GM12872 (cell line): ENCODE measurements around the gene NFIX.

Experiments
- TF ChIP-seq, protein P1 (sequence below): IDR thresholded peaks from 3 replicates; pipeline ENCODE4 v1.5.1; 2011; ENCODE audit warnings: low read depth, mild to moderate bottlenecking, low read length, moderate library complexity; ENCODE audit not compliant: insufficient read depth

The NFIX gene

DNA sequence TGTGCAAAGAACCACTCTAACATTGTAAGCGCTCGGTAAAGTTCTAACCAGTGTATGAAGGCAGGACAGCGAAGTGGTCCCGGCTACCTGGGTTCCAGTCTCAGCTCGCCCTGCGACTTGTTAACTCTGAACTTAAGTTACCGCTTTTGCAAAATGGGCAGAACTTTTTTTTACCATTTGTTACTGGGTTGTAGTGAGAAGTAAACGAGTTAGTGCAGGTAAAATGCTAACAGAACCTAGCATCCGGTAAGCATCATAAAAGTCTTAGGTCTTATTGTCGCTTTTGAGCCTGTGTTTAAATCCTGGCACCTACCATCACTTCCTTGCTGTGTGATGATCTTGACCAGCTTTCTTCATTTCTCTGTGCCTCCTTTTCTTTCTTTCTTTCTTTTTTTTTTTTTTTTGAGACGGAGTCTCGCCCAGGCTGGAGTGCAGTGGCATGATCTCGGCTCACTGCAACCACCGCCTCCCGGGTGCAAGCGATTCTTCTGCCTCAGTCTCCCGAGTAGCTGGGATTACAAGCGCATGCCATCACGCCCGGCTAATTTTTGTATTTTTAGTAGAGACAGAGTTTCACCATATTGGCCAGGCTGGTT is 122.0 kb downstream of the NFIX start:
- TF ChIP-seq, protein P1, sequence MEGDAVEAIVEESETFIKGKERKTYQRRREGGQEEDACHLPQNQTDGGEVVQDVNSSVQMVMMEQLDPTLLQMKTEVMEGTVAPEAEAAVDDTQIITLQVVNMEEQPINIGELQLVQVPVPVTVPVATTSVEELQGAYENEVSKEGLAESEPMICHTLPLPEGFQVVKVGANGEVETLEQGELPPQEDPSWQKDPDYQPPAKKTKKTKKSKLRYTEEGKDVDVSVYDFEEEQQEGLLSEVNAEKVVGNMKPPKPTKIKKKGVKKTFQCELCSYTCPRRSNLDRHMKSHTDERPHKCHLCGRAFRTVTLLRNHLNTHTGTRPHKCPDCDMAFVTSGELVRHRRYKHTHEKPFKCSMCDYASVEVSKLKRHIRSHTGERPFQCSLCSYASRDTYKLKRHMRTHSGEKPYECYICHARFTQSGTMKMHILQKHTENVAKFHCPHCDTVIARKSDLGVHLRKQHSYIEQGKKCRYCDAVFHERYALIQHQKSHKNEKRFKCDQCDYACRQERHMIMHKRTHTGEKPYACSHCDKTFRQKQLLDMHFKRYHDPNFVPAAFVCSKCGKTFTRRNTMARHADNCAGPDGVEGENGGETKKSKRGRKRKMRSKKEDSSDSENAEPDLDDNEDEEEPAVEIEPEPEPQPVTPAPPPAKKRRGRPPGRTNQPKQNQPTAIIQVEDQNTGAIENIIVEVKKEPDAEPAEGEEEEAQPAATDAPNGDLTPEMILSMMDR: no peak

DNA sequence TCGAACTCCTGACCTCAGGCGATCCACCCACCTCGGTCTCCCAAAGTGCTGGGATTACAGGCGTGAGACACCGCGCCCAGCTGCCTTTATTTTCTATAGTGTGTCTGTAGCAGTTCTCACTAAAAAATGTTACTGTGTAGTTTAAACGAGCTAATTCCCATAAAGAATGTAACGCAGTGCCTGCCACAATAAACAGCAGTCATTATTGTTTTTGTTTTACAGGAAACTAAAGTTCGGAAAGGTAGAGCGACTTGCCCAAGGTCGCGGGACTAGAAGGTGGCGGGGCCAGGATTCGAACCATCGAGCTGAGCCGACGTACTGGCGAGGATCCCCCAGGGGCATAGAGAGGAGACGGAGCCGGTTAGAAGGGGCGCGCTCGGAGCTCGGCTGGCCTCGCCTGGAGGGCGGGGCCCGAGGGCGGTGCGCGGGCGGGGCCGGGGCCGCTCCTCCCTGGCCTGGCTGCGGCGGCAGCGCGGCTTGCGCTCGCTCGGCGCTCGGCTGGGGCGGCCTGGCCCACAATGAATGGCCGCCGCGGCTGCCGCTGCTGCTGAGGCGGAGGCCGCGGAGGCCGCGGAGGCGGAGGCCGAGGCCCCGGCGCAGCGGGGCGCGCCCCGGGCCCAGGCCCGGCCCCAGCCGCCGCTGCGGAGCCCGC is 122.6 kb downstream of the NFIX start, which contains the start of gene NACC1:
Gene NACC1, plus strand, starts transcription at position 493 of the 652 bp plus-strand sequence. CDS start 16,944 bp downstream, outside the sequence.
- TF ChIP-seq, protein P1: no peak

DNA sequence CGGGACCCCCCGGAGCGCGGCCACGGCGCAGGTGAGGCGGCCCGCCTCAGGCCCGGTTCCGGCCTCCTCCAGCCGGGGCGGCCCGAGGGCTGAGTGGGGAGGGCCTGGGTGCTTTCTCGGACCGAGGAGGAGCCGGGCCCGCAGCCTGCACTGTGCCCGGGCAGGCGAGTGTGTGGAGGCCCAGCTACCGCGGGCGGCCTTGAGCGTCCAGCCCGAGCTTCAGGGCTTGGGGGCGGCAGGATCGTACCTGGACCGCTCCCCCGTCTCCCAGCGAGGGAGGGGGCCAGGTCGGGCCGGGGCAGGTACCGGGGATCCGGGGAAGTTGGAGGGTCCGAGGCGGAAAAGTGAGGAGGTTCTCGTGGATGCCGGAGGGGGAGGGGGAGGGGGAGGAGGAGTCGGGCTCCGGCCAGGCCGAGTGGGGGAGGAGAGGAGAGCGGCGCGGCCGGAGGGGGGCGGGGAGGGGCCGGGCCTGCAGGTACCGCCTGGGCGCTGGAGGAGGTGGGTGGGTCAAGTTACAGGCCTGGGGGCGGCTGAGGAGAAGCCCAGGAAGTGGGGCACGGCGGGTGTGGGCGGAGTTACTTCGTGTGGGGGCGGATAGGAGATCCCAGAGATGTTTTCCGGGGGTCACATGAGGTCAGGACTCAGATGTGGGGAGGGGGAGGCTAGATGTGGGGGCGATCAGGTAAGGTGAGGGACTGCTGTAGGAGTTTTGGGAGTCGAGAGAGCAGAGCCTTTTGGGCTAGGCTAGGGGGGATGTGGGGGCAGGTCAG is 123.3 kb downstream of the NFIX start:
- TF ChIP-seq, protein P1: no peak

DNA sequence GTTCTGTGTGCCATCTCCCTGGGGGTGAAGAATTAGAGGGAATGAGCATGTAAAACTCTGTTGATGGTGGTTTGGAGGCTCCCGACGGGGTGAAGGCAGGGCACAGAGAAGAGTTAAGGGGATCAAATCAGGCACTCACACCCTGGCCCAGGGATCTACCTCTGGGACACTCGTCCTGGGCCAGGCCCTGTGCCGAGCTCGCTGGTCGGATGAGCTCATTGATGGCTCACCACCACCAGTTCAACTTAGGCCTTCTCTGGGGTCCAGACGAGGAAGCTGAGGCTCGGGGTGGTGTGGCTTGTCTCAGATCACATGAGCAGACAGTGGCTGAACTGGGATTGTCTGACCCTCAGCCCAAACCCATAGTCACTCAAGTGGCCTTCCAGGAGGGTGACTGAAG is 124.4 kb downstream of the NFIX start:
- TF ChIP-seq, protein P1: no peak

DNA sequence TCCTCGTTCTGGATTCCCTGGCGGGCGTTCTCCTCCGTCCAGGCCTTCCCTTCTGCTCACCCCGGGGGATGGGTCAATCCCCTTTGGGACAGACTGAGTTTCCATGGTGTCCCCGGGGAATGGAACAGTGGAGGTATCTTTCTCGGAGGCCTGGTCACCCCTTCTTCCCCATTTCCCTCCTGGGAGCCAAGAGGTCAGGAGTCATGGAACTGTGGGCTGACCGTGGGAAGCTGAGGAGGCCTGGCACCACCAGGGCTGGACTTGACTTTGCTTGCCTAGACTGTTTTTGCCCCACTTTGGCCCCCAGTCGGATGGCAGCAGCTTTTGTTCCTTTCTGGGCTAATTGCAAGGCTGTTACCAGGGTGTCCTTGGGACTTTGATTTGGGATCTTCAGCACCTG is 124.8 kb downstream of the NFIX start:
- TF ChIP-seq, protein P1: no peak

DNA sequence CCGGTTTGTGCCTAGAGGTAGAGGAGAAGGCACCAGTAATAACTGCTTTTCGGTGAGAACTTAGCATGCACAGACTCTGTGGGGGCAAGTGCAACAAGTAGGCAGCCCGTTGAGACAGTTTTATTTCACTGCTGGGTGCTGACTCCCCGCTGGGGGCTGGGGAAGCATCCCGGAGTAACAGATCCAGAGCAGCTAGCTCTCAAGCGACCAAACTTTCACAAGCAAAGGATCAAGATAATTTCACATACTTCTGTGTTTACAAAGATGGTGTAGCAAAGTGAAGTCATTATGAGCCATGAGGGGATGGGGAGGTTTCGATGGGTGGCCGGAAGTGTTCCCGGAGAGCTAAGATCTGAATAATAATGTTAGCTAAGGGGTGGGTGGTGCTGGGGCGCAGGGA is 125.5 kb downstream of the NFIX start:
- TF ChIP-seq, protein P1: no peak

DNA sequence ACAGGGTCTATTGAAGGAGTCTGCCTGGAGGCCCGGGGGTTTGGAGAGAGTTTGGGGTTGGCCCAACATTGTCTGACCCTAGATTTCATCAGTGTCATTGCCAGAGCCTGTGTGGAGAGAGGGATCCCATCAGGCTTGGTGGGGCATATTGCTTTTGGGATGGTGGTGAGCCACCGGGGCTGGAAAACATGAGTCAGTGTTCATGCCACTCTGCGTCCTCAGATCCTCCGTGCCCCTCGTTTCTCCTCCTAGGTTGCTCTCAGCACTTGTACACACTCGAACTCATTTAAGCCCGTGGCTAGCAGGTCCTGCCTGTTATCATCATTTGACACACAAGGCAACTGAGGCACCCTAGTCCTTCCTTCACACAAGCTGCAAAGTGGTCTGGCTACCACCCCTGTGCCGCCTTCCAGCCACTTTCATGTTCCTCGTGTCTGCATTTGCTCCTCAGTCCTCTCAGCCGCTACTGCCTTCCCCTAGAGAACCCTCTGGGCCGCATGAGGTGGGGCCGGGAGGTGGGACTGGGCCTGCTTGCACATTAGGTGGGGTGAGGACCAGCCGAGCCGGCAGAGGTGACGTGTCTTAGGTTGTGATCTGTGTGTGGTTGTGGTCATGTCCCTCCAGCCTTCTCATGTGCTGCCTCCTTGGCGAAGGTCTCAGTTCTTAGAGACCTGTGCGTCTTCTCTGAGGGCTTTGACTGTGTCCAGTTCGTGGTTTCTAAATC is 126.4 kb downstream of the NFIX start:
- TF ChIP-seq, protein P1: no peak
